H1 (cell line): ENCODE data around the gene TROAP. TPM values are rescaled to one million over a fixed set of nuclear protein-coding genes. Genes with fewer than 3 reads are reported as not detected.

Source experiments
- CHD7 ChIP-seq: fragments of 300-600 bp; sonication (generic); IDR thresholded peaks from 2 replicates; pipeline ENCODE4 v1.7.1; 2012; ENCODE audit warnings: low read length, moderate library complexity, mild to moderate bottlenecking, inconsistent platforms; ENCODE audit not compliant: insufficient replicate concordance
- HDAC2 ChIP-seq, 2 experiments: fragments of 300-600 bp in 1 of 2; sonication (generic) in 1 of 2; IDR thresholded peaks; 2 replicates each; pipeline ENCODE4 v1.6.1; 2011 to 2012; ENCODE audit warnings: low read depth in 2 of 2, low read length in 2 of 2, mild to moderate bottlenecking in 2 of 2, moderate library complexity in 2 of 2, borderline replicate concordance in 1 of 2, inconsistent platforms in 1 of 2
- RBBP5 ChIP-seq: IDR thresholded peaks from 2 replicates; pipeline ENCODE4 v1.7.1; 2012; ENCODE audit warnings: low read depth, mild to moderate bottlenecking, inconsistent platforms, low read length, moderate library complexity, borderline replicate concordance
- ZNF274 ChIP-seq: IDR thresholded peaks from 2 replicates; pipeline ENCODE4 v1.7.0; 2012; ENCODE audit warnings: low read length, borderline replicate concordance; ENCODE audit errors: extremely low read depth
- polyA plus RNA-seq, 7 experiments: library from polyadenylated mRNA; depleted of rRNA in 3 of 7; stranded (reverse) in 5 of 7; unstranded in 2 of 7; fragments of >200 nt in 5 of 7; fragments of 200-250 nt in 2 of 7; gene quantifications; 1 replicate in 5 of 7; 2 replicates in 1 of 7; 4 replicates in 1 of 7; pipeline versions ENCODE4 v1.2.1 to v1.2.3, GENCODE V29; 2011 to 2013; ENCODE audit warnings: missing spikeins in 2 of 7, mixed read lengths in 2 of 7
- total RNA-seq: library from RNA; stranded (reverse); fragmentation: NEBNext Ultra II Directional; extraction: Animal tissue kit (Norgen Biotek cat#: 25700); gene quantifications from 2 replicates; pipeline ENCODE4 v1.2.1, GENCODE V29; 2021
- TF ChIP-seq, protein P1 (sequence below), 3 experiments: IDR thresholded peaks; 1 replicate in 2 of 3; 2 replicates in 1 of 3; pipeline versions ENCODE4 v1.5.1 to v1.6.1; 2011; ENCODE audit warnings: low read length in 3 of 3, mild to moderate bottlenecking in 3 of 3, inconsistent platforms in 2 of 3, low read depth in 1 of 3, moderate library complexity in 1 of 3; ENCODE audit not compliant: insufficient read depth in 1 of 3; ENCODE audit errors: control extremely low read depth in 1 of 3

TROAP gene
- total and polyA plus RNA-seq, 2 of the 8 experiments (the other 6 are each of a cell fraction or from before 2014, with no cell fraction given), result 36.7 to 52.0 TPM

DNA sequence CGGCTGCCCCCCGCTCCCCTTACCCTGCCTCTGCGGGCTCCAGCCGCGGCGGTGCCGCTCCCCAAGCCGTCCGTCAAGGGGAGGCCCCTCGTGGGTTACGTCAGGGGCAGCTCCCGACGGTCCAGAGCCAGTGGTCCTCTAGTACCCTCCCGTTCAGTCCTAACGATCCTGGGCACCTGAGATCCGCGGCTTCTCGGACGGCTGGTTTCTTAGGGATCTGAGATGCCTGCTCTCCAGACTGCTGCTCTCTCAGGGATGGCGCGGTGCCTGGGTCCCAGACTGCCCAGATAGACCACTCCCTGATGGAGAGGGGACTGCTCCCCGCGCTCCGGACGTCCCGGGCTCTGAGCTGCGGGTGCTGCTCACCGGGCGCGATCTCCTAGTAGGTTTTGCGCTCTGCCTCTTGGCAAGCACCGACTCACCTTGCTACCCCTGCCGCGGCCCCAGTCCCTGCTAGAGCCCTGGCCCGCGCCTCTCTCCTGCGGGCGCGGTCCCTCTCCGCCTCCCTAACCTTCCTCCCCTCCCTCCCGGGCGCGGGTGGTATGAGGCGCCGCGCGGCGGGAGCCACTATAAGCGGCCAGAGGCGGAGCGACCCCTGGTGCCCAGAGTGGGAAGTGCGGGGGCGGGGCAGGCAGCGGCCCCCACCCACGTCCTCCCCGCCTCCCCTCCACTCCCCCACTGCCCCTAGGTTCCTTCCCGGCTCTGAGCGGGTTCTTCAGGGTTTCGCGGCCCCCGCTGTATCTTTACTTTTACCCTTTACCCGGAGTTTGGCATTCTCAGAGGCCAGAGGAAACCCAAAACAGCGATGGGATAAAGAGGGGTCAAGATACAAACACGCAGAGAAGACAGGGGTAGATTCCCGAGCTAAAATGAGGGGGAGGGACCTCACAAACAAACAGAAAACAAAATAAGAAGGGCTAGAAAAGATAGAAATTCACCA is 13.9 kb downstream of the TROAP start, which contains the start of gene C1QL4 (continued):
- TF ChIP-seq RBBP5 (0 out of 2 replicates have a peak, but pooled peaks have one; percentile 8), ZNF274 (no peak), CHD7 (no peak), HDAC2 (IDR thresholded peaks at IDR 0.05; ENCODE audit: borderline replicate concordance in 1 of 2, low read depth in 2 of 2, low read length in 2 of 2) (0 out of 4 replicates have a peak, but pooled peaks have one; percentile 21 to 60)
- TF ChIP-seq, protein P1, sequence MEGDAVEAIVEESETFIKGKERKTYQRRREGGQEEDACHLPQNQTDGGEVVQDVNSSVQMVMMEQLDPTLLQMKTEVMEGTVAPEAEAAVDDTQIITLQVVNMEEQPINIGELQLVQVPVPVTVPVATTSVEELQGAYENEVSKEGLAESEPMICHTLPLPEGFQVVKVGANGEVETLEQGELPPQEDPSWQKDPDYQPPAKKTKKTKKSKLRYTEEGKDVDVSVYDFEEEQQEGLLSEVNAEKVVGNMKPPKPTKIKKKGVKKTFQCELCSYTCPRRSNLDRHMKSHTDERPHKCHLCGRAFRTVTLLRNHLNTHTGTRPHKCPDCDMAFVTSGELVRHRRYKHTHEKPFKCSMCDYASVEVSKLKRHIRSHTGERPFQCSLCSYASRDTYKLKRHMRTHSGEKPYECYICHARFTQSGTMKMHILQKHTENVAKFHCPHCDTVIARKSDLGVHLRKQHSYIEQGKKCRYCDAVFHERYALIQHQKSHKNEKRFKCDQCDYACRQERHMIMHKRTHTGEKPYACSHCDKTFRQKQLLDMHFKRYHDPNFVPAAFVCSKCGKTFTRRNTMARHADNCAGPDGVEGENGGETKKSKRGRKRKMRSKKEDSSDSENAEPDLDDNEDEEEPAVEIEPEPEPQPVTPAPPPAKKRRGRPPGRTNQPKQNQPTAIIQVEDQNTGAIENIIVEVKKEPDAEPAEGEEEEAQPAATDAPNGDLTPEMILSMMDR (IDR thresholded peaks at IDR 0.05; ENCODE audit: control extremely low read depth in 1 of 3, insufficient read depth in 1 of 3, low read depth in 1 of 3, low read length in 3 of 3), result peak; percentile 67 to 92 (median 89)
